Muscle layer of duodenum (tissue), 2 donors: ENCODE measurements around the gene NCOA1.

Experiments
- H3K27ac ChIP-seq: one replicate; pipeline ENCODE4 v1.7.0; 2013; ENCODE audit warnings: mild to moderate bottlenecking, low read length
- H3K27me3 ChIP-seq: one replicate; pipeline ENCODE4 v1.7.0; 2013; ENCODE audit warnings: low read depth, mild to moderate bottlenecking, control low read depth, low read length
- H3K36me3 ChIP-seq, 2 donors: one replicate each; pipeline ENCODE4 v1.7.0; 2013; ENCODE audit warnings: low read length in 2 of 2, control low read depth in 1 of 2, mild to moderate bottlenecking in 1 of 2; ENCODE audit not compliant: insufficient read depth in 2 of 2, control insufficient read depth in 1 of 2
- H3K4me1 ChIP-seq, 2 donors: one replicate each; pipeline ENCODE4 v1.7.0; 2013; ENCODE audit warnings: low read length in 2 of 2, mild to moderate bottlenecking in 2 of 2, control low read depth in 1 of 2, moderate library complexity in 1 of 2; ENCODE audit not compliant: insufficient read depth in 2 of 2, control insufficient read depth in 1 of 2
- H3K4me3 ChIP-seq, 2 donors: one replicate each; pipeline ENCODE4 v1.7.0; 2013; ENCODE audit warnings: low read length in 2 of 2, low read depth in 1 of 2, mild to moderate bottlenecking in 1 of 2
- H3K9me3 ChIP-seq, 2 donors: one replicate each; pipeline ENCODE4 v1.7.0; 2013; ENCODE audit warnings: low read length in 2 of 2, control low read depth in 1 of 2, mild to moderate bottlenecking in 1 of 2; ENCODE audit not compliant: control insufficient read depth in 1 of 2
- donor health status: healthy.

The NCOA1 gene

DNA sequence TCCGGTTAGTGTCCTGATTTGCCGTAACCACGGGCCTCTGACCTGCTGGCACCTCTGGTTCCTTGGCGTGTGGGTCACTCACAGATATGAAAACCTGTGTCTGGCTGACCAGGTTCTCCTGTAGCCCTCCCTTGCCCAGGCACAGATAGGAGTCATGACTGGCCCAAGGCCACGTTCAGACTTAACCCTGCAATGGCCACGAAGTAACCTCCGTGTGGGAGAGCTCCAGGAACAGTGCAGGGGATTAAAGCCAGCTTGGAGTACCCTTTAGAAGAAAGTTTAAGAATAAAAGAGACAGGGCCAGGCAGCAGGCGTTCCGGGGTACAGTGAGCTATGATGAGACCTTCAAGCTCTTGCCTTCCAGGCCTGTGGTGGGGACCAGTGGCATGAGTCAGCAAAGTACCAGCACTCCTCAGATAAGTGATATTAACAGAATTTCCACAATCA, 327.7 kb downstream of the NCOA1 start:
- Histone ChIP-seq H3K4me1 (no peaks in the 10 kb centered on the region), H3K27ac (no peak overlapping the region), H3K9me3 (no peaks in the 10 kb centered on the region), H3K27me3 (no peaks in the 10 kb centered on the region), H3K4me3 (no peak overlapping the region), H3K36me3 (peaks cover 0 to 13% of the 10 kb centered on the region in 2 donors)

DNA sequence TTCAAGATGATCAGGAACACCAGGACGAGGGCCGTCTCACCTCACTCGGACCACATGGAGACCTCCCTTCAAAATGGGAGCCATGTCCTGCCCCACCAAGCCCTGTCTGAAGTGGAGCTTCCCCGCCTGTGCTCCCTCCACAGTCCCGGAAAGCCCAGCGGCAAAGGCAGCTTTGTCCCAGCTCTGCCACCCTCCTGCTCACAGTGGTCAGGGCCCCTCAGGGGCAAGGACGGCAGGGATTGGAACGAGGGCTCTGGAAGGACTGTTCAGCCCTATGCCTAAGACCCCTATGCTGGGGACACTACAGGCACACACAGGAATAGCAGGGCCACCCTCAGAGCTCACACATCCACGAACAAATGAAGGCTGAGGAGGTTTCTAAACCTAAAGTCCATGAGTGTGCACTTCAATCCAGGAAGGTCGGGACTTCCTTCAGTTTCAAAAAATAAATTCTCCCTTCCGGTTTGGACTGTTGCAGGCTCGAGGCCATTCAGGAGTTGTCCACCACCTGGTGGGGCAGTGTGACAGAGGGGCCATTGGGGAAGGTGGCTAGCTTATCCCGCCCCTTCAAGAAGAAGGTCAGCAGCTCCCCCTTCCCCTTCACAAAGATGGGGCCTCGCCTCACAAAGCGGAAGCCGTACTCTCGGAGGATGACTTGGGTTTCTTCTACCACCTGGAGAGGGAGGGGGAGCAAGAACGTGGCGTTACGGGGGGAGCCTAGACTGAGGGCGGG, 328.6 kb downstream of the NCOA1 start:
- Histone ChIP-seq H3K27ac (no peak overlapping the region), H3K9me3 (no peaks in the 10 kb centered on the region), H3K4me3 (no peak overlapping the region), H3K4me1 (no peaks in the 10 kb centered on the region), H3K27me3 (no peaks in the 10 kb centered on the region), H3K36me3 (peaks cover 0 to 13% of the 10 kb centered on the region in 2 donors)

DNA sequence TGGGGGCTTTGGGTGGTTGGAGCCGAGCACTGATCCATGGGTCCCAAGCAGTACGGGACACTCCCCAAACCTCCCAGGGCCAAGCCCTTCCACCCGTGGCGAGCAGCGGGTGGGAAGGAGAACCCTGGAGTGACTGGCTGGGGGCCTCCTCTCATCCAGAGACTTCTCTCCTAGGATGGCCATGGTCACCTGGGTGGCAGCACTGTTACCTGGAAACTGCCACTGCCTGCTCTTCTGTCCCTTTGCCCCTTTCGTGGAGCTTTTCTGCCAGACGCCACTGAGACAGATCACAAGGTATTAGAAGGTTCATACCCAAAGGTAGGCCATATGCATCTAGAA, 329.1 kb downstream of the NCOA1 start:
- H3K4me3 ChIP-seq: no peak overlapping the region
- no peaks in the 10 kb centered on the region for H3K4me1 ChIP-seq
- H3K36me3 ChIP-seq: peaks cover 0 to 13% of the 10 kb centered on the region in 2 donors
- no peaks in the 10 kb centered on the region for H3K9me3 ChIP-seq
- H3K27ac ChIP-seq: no peak overlapping the region
- H3K27me3 ChIP-seq: no peaks in the 10 kb centered on the region
